OCI-LY3 (cell line): ENCODE results near the gene STXBP4.

Source experiments
- H2AFZ ChIP-seq: fragments of 200-600, 300-600 bp; shearing (Covaris generic); 2 replicates; pipeline ENCODE4 v1.6.0; 2014; ENCODE audit warnings: antibody characterized with exemption, low read depth, low read length
- H3K27ac ChIP-seq: fragments of 200-600, 300-600 bp; sonication (generic); 2 replicates; pipeline ENCODE4 v1.5.1; 2014; ENCODE audit warnings: mild to moderate bottlenecking, low read length, moderate library complexity, mixed read lengths
- H3K27me3 ChIP-seq: fragments of 200-600, 300-600 bp; sonication (generic); 2 replicates; pipeline ENCODE4 v1.6.1; 2014; ENCODE audit warnings: low read depth, low read length, mixed read lengths
- H3K36me3 ChIP-seq: fragments of 200-600, 300-600 bp; sonication (generic); replicated peaks from 2 replicates; pipeline ENCODE3; 2014; ENCODE audit warnings: low read depth, low read length, mixed read lengths
- H3K4me1 ChIP-seq: fragments of 300-600, 200-600 bp; sonication (generic); 2 replicates; pipeline ENCODE4 v1.6.1; 2014; ENCODE audit warnings: low read length, mixed read lengths
- H3K4me2 ChIP-seq: fragments of 200-600, 300-600 bp; sonication (generic); 2 replicates; pipeline ENCODE4 v1.6.1; 2014; ENCODE audit warnings: low read length, mixed read lengths
- H3K4me3 ChIP-seq: fragments of 300-600, 200-600 bp; sonication (generic); 2 replicates; pipeline ENCODE4 v1.5.1; 2014; ENCODE audit warnings: antibody characterized with exemption, mild to moderate bottlenecking, low read length, moderate library complexity
- H3K79me2 ChIP-seq: fragments of 300-600, 200-600 bp; shearing (Covaris generic); 2 replicates; pipeline ENCODE4 v1.6.1; 2014; ENCODE audit warnings: mild to moderate bottlenecking, low read length, mixed read lengths
- H3K9ac ChIP-seq: fragments of 300-600, 200-600 bp; shearing (Covaris generic); 2 replicates; pipeline ENCODE4 v1.6.0; 2014; ENCODE audit warnings: mild to moderate bottlenecking, low read length, moderate library complexity
- H3K9me3 ChIP-seq: fragments of 200-600, 300-600 bp; shearing (Covaris generic); 2 replicates; pipeline ENCODE4 v1.6.1; 2014; ENCODE audit warnings: low read length, mixed read lengths; ENCODE audit not compliant: insufficient read depth
- H4K20me1 ChIP-seq: fragments of 200-600, 300-600 bp; sonication (generic); 2 replicates; pipeline ENCODE4 v1.6.1; 2016; ENCODE audit warnings: low read length, mixed read lengths; ENCODE audit not compliant: insufficient read depth
- CTCF ChIP-seq: fragments of 200-600, 300-600 bp; sonication (generic); IDR thresholded peaks from 2 replicates; pipeline ENCODE4 v1.5.1; 2014; ENCODE audit warnings: antibody characterized with exemption, low read length, low read depth
- EZH2phosphoT487 ChIP-seq: fragments of 200-600 bp; shearing (Covaris generic); IDR thresholded peaks from 2 replicates; pipeline ENCODE4 v1.6.1; 2018; ENCODE audit warnings: antibody characterized with exemption, mixed run types, low read depth

The STXBP4 gene

GRCh38 chr17:54945231-54945630 lies 23.3 kb upstream of the STXBP4 start:
- Histone ChIP-seq H3K9me3 (no peaks in the 10 kb centered on the region), H3K36me3 (no peaks in the 10 kb centered on the region), H3K4me3 (no peak overlapping the region), H2AFZ (no peak overlapping the region), H3K4me2 (no peak overlapping the region), H3K79me2 (no peaks in the 10 kb centered on the region), H3K27ac (no peak overlapping the region), H4K20me1 (no peaks in the 10 kb centered on the region), H3K4me1 (no peaks in the 10 kb centered on the region), H3K9ac (no peak overlapping the region), H3K27me3 (0 out of 2 replicates have a peak, but pooled peaks cover 3% of the 10 kb centered on the region)
- no peak for TF ChIP-seq EZH2phosphoT487
- TF ChIP-seq CTCF: no peak

DNA sequence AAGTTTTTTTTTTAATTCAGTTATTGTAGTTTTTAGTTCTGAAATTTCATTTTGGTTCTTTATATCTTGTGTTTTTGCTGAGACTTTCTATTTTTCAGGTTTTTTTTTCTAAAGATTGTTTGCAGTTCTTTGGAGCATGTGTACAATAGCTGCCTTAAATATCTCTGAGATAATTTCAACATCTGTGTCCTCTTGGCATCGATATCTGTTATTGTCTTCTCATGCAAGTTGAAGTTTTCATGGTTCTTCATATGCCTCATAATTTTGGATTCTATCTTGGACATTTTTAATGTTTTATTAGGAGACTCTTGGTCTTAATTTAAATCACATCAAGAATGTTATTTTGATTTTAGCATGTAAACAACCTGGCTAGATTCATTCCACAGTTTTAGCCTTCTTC lies 22.9 kb upstream of the STXBP4 start:
- no peaks in the 10 kb centered on the region for H3K9me3 ChIP-seq
- H3K27ac ChIP-seq: no peak overlapping the region
- H3K4me3 ChIP-seq: no peak overlapping the region
- no peak overlapping the region for H2AFZ ChIP-seq
- no peaks in the 10 kb centered on the region for H3K36me3 ChIP-seq
- 0 out of 2 replicates have a peak, but pooled peaks cover 3% of the 10 kb centered on the region for H3K27me3 ChIP-seq
- H3K4me2 ChIP-seq: no peak overlapping the region
- H3K9ac ChIP-seq: no peak overlapping the region
- H3K4me1 ChIP-seq: no peaks in the 10 kb centered on the region
- H3K79me2 ChIP-seq: no peaks in the 10 kb centered on the region
- H4K20me1 ChIP-seq: no peaks in the 10 kb centered on the region
- TF ChIP-seq CTCF: no peak
- no peak for TF ChIP-seq EZH2phosphoT487

DNA sequence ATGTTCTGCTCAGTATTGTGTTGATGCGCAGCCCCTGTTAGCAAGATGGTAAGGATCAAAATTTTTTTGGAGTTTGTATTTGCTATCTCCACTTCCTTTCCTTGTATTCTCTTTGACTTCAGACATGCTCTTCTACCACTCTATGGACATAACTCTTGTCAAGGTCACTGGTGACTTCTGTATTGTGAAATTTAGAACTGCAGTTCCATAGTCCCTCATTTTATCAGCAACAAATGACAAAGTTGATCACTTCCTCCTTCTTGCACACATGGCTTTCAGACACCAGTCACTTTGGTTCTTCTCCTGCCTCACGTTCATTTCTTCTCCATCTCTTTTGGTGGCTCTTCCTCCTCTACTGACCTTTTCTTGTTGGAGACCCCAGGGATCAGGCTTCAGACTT lies 21.2 kb upstream of the STXBP4 start:
- H2AFZ ChIP-seq: no peak overlapping the region
- no peaks in the 10 kb centered on the region for H3K79me2 ChIP-seq
- H3K36me3 ChIP-seq: no peaks in the 10 kb centered on the region
- H3K27me3 ChIP-seq: 0 out of 2 replicates have a peak, but pooled peaks cover 3% of the 10 kb centered on the region
- H3K9ac ChIP-seq: no peak overlapping the region
- H3K9me3 ChIP-seq: no peaks in the 10 kb centered on the region
- no peak overlapping the region for H3K27ac ChIP-seq
- no peaks in the 10 kb centered on the region for H3K4me1 ChIP-seq
- H4K20me1 ChIP-seq: no peaks in the 10 kb centered on the region
- no peak for TF ChIP-seq EZH2phosphoT487
- no peak for TF ChIP-seq CTCF
- H3K4me2 ChIP-seq: no peak overlapping the region
- H3K4me3 ChIP-seq: no peak overlapping the region

GRCh38 chr17:54948380-54948779 lies 20.2 kb upstream of the STXBP4 start:
- no peaks in the 10 kb centered on the region for H4K20me1 ChIP-seq
- H3K4me2 ChIP-seq: no peak overlapping the region
- H3K79me2 ChIP-seq: no peaks in the 10 kb centered on the region
- H3K4me3 ChIP-seq: no peak overlapping the region
- H3K9ac ChIP-seq: no peak overlapping the region
- H2AFZ ChIP-seq: no peak overlapping the region
- H3K27ac ChIP-seq: no peak overlapping the region
- 0 out of 2 replicates have a peak, but pooled peaks cover 3% of the 10 kb centered on the region for H3K27me3 ChIP-seq
- H3K4me1 ChIP-seq: no peaks in the 10 kb centered on the region
- no peaks in the 10 kb centered on the region for H3K36me3 ChIP-seq
- TF ChIP-seq EZH2phosphoT487 (no peak), CTCF (no peak)
- H3K9me3 ChIP-seq: no peaks in the 10 kb centered on the region
